GM21381 (cell line): Measurements from ENCODE around the gene KCTD13.
"Not testable (repeated sequence)": the region's sequence is repeated elsewhere in the genome, so short reads cannot be mapped to it uniquely, and the experiment has no call there.

Experiments
- ATAC-seq: cut with Tn5 transposase; IDR thresholded peaks from one replicate; pipeline ENCODE4 v1.9.1; 2021; ENCODE audit warnings: mild to moderate bottlenecking, moderate library complexity; ENCODE audit not compliant: unreplicated experiment

Gene KCTD13

GRCh38 chr16:29908719-29909220, 17.3 kb downstream of the KCTD13 start:
- no peak for ATAC-seq

DNA sequence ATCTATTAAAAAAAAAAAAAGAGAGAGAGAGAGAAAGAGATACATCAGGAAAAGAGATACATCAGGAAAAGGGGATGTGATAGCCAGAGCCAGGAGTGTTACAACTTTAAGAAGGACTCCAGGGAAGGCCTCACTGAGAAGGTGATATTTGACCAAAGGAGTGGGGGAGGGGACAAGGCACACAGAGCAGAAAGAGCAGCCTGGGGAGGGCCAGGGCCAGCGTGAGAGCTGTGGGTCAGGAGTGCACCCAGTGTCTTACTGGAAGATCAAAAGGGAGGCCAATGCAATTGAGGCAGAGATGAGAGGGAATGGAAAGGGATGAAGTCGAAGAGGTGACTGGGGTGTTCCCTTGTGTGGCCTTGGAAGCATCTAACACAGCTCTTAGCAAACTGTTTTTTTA, 18.1 kb downstream of the KCTD13 start:
- ATAC-seq: no peak

DNA sequence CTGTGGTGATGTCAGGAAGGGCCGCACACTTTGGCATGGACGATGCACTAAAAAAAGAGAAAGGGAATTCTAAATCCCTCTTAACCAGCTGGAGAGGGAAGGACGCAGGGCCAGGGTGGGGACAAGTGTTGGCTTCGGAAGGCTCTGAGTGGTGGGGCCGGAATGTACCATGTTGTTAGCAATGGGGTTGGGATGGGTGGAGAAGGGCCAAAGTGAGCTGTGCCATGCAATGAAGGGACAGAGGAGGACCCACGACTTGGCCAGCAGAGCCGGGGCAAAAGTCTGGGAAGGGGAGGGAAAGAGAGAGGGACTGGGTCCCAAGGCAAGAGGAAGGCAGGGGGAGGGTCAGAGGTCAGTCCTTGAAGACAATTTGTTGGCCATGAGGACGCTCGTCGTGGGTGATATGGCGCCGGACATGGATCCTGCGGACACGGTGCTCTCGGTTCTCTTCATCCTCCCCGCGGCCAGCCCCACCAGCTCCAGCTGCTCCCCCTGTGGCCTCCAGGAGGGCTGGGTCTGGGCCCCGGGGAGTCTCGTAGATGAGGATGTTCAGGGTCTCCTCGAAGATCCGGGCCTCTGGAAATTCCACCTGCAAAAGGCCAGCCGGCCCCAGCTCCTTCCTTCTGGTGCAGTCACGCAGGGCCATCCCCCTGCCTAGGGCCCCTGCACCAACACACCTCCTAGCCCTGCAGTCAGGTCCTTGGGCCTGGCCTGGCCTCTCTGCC, 19.3 kb downstream of the KCTD13 start:
- ATAC-seq: no peak

DNA sequence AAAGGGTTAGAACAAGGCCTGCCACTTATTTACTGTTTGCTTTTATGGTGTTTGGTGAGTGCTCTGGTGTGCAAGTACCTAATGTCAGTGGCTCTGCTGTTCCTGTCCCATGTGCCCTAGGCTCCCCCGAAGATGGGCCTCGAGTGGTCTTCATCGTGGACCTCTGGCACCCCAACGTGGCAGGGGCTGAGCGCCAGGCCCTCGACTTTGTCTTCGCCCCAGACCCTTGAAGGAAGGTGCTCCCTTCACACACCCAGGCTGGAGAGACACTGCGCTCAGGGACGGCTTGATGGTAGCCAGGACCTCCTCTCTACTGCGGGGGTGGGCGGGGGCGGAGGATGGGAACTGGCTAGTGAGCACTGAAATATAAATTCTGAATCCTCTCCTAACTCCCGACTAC, 20.4 kb downstream of the KCTD13 start:
- ATAC-seq: no peak

- ATAC-seq: no peak
Measured at GRCh38 chr16:29904947-29905346, 21.1 kb downstream of the KCTD13 start.

DNA sequence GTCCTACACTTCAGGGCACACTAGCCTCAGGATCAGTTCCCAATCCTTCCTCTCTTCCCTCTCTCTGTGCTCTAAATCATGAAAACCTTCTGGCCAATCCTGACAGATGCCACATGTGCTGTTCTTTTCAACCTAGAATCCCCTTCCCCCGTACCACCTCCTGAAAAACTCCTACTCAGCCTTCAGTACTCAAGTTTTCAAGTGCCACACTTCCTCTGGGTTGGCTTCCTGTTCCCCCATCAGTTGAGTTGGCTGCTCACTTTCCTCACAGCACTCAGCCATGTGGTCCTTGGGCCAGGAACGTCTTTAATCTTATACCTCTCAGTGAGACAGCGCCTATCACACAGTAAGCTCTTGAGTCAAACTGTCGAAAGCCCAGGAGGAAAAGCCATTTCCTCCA, 22.4 kb downstream of the KCTD13 start:
- no peak for ATAC-seq

- ATAC-seq: no peak
Measured at GRCh38 chr16:29901607-29901945, 24.4 kb downstream of the KCTD13 start.

GRCh38 chr16:29900888-29901606, 25.0 kb downstream of the KCTD13 start:
- no peak for ATAC-seq

DNA sequence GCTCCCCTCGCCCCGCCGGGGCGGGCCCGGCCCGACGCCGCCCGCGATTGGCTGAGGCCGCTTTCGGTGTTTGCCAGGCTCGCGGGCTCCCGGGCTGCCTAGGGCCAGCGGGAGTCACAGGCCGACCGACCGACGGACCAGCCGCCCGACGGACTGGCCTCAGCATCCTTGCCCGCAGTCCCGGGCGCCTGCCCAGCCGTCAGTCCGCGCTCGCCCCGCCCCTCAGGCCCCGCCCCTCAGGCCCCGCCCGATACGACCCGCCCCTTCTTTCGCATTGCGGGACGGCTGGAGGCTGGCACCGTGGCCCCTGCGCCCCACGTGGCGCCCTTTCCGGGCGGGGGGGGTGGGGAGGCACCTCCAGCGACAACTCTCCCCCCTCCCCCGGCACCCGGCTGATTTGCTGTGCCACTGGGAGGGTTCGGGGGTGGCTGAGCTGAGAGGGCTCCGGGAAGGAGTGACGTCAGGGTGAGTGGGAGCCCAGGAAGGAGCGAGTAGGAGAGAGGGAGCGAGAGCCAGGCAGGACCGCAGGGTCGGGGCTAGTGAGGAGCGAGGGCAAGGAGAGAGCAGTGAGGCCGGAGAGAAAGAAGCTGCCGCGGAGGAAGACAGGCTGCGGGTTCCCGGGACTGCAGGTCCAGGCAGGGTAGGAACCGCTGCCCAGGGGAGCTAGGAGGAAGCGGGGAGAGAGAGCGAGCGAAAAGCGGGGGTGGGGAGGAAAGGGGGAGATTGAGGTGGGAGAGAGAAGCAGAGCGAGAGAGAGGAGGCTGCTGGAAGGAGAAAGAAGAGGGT, 25.7 kb downstream of the KCTD13 start, which contains the start of gene ASPHD1:
TSS of gene ASPHD1 (plus strand) at position 387 of the 786 bp plus-strand sequence. CDS start 484 bp downstream, outside the sequence.
- ATAC-seq: peak; percentile 57

DNA sequence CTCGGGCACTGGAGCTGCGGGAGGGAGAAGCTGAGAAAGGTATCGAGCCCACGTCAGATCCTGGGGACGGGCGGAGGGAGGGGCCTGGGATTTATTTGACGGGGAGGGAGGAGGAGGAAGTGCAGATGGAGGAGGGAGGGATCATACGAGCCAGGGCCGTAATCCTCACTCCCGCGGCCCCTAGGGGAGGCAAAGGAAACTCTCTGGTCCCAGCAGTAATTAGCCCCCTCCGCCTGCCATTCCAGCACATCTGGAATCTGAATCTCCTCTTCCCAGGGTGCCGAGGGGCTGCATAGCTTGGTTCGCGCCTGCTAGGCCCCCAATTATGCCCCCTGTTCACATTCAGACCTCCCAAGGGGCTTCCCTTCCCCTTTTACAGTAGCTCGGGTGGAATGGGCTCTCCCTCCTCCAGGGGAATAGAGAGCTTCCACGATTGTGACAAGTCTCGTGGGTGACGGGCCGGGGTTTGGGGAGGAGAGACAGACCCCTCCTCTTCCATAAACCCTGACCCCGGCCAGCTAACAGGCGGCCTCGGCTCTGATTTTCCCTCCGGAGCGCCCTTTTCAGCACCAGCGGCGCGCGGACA, 26.4 kb downstream of the KCTD13 start, which contains the start of gene SEZ6L2:
TSS of gene SEZ6L2 (minus strand) at position 35 of the 586 bp plus-strand sequence. CDS start 531 bp downstream, outside the sequence.
- no peak for ATAC-seq

DNA sequence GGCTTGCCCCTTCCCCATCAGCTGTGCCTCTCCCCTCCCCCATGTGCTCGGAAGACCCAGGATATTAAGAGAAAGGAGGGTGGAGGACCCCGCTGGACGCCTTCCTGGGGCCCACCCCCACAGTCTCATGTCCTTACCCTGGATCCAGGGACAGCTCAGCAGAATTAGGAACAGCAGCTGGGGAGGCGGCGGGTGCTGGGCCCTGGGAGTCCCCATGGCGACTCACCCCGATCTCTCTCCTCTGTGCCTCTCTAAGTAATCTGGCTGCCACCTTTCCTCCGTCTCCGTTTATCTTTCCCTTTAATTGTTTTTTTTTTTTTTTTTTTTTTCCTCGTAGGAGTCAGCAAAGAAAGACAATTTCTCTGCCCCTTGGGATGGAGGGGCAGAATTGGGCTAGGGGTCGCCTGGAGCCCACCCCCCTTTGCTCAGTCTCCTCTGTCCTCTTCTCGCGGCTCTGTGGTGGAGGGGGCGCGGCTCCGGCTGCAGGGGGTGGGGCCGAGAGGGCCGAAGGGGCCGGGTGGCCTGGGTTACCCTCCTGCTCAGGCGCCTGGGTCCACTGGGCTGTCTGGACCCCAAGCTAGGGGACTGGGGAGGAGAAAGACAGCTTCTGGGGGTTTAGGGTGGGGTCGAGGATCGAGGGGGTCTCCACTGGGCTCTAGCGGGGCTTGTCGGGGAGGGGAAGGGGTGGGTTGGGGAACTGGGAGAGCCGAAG, 27.1 kb downstream of the KCTD13 start:
- ATAC-seq: no peak

GRCh38 chr16:29898135-29898803, 27.8 kb downstream of the KCTD13 start:
- no peak for ATAC-seq

DNA sequence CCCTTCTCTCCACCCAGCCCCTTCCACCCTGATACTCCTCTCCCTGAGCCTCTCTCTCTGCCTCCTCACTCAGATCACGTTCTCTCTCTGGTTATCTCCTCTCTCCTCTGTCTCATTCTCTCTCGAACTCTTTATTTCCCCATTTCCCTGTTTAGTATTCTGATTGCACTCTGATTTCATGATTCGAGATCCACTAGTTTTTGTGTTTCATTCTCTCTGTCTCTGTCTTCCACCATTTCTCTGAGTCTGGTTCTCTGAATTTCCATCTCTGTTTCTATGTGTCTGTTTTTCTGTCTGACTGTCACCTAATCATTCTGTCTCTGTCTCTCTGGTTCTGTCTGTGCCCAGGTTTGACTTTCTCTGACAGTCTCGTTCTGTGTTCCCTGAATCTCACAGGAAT, 28.7 kb downstream of the KCTD13 start:
- no peak for ATAC-seq

- ATAC-seq: no peak
Measured at GRCh38 chr16:29896841-29897240, 29.2 kb downstream of the KCTD13 start.

DNA sequence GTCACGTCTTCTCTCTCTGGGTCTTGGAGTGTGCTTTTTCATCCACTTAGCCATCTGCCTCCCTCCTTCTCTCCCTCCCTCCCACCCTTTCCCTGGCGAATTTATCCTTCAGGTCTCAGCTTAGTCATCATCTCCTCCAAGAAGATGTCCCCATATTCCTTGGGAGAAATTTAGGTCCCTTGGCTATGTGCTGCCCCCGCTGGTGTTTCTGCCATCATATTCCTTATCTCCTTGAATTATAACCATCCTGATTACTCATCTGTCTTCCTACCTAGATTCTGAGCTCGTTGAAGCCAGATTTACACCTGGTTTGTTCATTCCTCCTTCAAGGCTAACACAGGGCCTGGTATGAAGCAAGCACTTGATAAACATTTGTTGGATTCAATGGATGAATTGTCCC, 31.7 kb downstream of the KCTD13 start:
- no peak for ATAC-seq

GRCh38 chr16:29893553-29893952, 32.5 kb downstream of the KCTD13 start:
- ATAC-seq: no peak

DNA sequence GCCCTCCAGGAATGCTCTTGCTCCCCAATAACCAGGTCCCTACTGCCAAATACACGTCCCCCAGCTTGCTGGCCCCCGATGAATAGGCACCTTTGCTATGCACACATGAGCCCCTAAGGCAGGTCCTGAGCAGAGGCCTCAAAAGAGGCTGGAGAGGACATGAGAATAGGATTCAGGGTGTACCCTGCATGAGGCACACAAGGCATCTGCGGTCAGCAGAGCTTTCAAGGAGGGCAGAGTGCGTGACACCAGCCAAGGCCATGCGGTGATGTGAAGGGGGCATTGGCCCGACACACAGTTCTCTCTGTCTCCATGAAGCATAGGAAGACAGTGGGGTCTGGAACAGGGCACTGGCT, 33.6 kb downstream of the KCTD13 start:
- no peak for ATAC-seq

DNA sequence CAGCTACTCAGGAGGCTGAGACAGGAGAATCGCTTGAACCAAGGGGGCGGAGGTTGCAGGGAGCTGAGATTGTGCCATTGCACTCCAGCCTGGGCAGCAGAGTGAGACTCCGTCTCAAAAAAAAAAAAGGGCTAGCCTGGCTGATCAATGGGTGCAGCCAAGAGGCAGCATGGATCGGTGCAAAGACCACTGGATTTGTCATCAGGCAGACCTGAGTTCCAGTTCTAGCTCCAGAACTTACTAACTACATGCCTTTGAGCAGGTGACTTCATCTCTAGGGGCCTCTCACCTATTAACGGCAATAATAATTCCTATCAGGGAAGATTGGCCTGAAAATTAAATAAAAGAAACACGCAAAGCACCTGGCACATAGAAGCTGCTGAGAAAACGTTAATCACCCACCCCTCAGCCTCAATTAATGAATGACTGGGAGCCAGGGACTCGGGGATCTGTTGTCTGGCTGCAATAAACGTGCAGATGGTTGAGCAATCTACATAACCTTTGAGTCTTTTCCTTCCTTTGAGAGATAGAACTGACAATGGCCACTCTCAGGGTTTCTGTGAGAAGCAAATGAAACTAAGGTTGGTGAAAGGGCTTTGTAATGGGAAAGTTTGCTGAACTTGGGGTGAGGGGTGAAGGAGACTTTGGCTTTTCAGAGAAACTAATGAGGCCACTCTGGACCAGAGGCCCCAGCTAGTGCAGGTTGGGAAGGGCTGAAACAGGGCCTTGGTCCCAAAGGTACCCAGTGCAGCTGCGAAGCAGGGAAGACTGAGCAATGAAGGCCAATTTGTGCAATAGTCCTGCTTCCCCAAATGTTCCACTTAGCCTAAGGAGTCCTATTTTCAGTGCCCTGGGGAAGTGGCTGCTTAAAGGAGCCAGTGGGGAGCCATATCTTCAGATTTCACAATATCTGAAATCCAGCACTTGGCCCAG, 34.2 kb downstream of the KCTD13 start:
- ATAC-seq: no peak

DNA sequence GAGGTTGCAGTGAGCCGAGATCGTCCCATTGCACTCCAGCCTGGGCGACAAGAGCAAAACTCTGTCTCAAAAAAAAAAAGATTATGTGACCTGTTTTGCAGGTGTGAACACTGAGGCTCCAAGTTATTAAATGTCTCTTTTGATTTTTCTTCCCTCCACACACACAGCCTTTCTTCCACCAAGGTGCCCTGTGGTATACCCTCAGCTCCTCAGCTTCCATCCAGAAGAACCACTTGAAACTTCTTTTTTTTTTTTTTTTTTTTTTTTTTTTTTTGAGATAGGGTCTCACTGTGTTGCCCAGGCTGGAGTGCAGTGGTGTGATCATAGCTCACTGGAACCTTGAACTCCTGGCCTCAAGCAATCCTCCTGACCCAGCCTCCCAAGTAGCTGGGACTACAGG, 36.7 kb downstream of the KCTD13 start:
- ATAC-seq: not testable (repeated sequence)
